Nephron (organoid): ENCODE measurements around the gene COX19.

Source experiments
- H3K27ac Mint-ChIP-seq, 3 experiments: 2 replicates each; pipeline ENCODE4 v1.8.0; 2020; ENCODE audit warnings: mixed read lengths in 3 of 3, mild to moderate bottlenecking in 2 of 3, moderate library complexity in 1 of 3
- H3K27me3 Mint-ChIP-seq: 2 replicates; pipeline ENCODE4 v1.8.0; 2021; ENCODE audit warnings: low read depth, mild to moderate bottlenecking, moderate library complexity, mixed read lengths
- H3K36me3 Mint-ChIP-seq: 2 replicates; pipeline ENCODE4 v1.8.0; 2020; ENCODE audit warnings: low read depth, mixed read lengths
- H3K4me1 Mint-ChIP-seq: 2 replicates; pipeline ENCODE4 v1.8.0; 2020; ENCODE audit warnings: mixed read lengths
- H3K4me3 Mint-ChIP-seq, 3 experiments: 2 replicates each; pipeline ENCODE4 v1.8.0; 2020; ENCODE audit warnings: mild to moderate bottlenecking in 3 of 3, mixed read lengths in 3 of 3, moderate library complexity in 2 of 3
- H3K9me3 Mint-ChIP-seq: 2 replicates; pipeline ENCODE4 v1.8.0; 2020; ENCODE audit warnings: mixed read lengths
- TF ChIP-seq, protein P1 (sequence below), 3 experiments: fragments of 200-600 bp; sonication (generic); IDR thresholded peaks; one replicate each; pipeline ENCODE4 v1.5.0; 2021; ENCODE audit warnings: antibody characterized with exemption in 3 of 3; ENCODE audit not compliant: unreplicated experiment in 3 of 3

The COX19 gene

DNA sequence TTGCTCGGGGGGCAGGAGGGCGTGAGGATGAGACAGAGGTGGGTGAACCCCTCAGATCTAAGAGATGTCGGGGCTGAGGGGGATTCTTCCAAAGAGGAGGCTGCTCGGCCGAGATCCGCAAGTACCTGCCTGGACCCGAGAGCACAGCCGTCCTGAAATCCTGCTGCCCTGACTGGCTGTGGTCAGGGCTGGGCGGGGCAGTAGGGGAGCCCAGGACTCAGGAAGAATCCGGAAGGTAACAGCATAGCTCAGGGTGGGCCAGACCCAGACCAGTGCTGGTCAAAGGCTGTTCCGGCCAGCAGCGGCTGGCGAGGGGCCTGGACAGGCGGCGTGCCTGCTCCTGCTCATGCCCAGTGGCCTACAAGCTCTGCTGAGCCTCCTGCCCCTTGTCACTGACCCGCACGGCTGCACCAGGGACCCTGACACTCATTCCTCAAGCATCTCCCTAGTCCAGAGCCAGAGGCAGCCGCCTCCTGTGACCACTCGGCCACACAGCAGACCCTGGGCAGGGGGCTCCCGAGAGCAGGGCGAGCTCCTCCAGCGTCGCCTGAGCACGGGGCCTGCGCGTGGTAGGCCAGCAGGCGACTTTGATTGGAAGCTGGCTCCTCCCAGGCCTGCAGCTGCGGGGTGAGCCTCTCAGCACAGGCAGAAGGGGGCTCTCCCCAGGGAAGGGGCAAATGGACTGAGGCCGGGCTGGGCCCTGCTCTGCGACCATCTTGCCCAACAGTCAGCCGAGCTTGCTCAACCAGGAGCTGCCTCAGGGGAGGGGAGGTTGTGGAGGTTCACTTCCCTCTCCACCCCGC, 17.7 kb downstream of the COX19 start:
- no peaks in the 10 kb centered on the region for H3K36me3 Mint-ChIP-seq
- no peak overlapping the region for H3K27ac Mint-ChIP-seq
- TF ChIP-seq, protein P1, sequence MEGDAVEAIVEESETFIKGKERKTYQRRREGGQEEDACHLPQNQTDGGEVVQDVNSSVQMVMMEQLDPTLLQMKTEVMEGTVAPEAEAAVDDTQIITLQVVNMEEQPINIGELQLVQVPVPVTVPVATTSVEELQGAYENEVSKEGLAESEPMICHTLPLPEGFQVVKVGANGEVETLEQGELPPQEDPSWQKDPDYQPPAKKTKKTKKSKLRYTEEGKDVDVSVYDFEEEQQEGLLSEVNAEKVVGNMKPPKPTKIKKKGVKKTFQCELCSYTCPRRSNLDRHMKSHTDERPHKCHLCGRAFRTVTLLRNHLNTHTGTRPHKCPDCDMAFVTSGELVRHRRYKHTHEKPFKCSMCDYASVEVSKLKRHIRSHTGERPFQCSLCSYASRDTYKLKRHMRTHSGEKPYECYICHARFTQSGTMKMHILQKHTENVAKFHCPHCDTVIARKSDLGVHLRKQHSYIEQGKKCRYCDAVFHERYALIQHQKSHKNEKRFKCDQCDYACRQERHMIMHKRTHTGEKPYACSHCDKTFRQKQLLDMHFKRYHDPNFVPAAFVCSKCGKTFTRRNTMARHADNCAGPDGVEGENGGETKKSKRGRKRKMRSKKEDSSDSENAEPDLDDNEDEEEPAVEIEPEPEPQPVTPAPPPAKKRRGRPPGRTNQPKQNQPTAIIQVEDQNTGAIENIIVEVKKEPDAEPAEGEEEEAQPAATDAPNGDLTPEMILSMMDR (IDR thresholded peaks at IDR 0.05; ENCODE audit: unreplicated experiment in 3 of 3) = no peak

GRCh38 chr7:956031-956430, 19.3 kb downstream of the COX19 start:
- Mint-ChIP-seq H3K27ac (no peak overlapping the region), H3K4me3 (peak overlapping the region; percentile 77 to 88 (median 86)), H3K4me1 (peaks cover 8% of the 10 kb centered on the region), H3K36me3 (no peaks in the 10 kb centered on the region), H3K9me3 (no peaks in the 10 kb centered on the region), H3K27me3 (peaks cover 30% of the 10 kb centered on the region)
- TF ChIP-seq, protein P1 (IDR thresholded peaks at IDR 0.05; ENCODE audit: unreplicated experiment in 3 of 3) = no peak

More for the DNA sequence above, 17.7 kb downstream of the COX19 start:
- Mint-ChIP-seq H3K4me1 (peaks cover 13% of the 10 kb centered on the region), H3K9me3 (no peaks in the 10 kb centered on the region), H3K27me3 (peaks cover 30% of the 10 kb centered on the region), H3K4me3 (no peak overlapping the region)

- Mint-ChIP-seq H3K36me3 (no peaks in the 10 kb centered on the region), H3K4me3 (peak within 1 kb of the TSS; percentile 77 to 83 (median 82))
- TF ChIP-seq, protein P1 (IDR thresholded peaks at IDR 0.05; ENCODE audit: unreplicated experiment in 3 of 3) = peak in 1 of 3 experiments; percentile 6
Observed at GRCh38 chr7:954330-955238, 20.8 kb downstream of the COX19 start, which contains the start of gene ADAP1. ADAP1 (minus strand) TSS chr7:954680; CDS start chr7:954477, 203 bp downstream.

DNA sequence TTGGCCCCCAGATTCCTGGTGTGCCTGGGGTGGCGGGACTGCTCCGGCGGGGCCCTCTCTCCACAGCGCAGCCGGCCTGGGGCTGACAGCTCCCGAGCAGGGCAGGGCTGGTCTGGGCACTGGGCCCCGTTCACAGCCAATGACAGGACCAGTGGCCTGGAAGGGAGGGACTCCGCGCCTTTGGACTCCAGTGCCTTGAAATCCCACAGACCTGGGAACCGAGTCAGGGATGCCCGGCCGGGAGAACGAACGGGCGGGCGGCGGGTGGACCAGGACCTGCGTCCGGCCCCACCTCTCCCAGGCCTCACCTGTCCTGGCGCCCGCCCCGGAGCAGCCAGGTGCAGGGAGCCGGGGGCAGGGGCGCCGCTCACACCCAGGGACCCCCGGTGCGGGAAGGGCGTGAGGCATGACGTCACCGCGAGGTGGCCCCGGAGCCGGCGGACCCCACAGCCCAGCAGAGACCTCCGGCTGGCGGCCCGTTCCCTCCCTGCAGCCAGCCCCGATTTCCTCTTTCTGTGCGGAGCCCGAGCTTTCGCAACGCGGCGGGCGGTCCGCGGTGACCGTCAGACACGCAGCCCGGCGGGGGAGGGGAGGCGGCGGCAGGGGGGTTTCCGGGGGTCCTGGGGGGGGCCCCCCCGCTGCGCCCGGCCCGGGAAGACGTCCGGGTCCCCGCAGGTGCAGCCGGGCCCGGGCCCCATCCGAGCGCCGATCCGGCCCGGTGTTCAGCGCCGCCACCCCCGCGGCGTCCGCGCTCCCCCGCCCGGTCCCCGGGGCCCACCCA, 21.6 kb downstream of the COX19 start:
- TF ChIP-seq, protein P1 (IDR thresholded peaks at IDR 0.05; ENCODE audit: unreplicated experiment in 3 of 3) = no peak
- H3K9me3 Mint-ChIP-seq = no peaks in the 10 kb centered on the region
- H3K36me3 Mint-ChIP-seq = no peaks in the 10 kb centered on the region
- peaks cover 33% of the 10 kb centered on the region for H3K27me3 Mint-ChIP-seq
- no peak overlapping the region for H3K27ac Mint-ChIP-seq
- no peaks in the 10 kb centered on the region for H3K4me1 Mint-ChIP-seq
- H3K4me3 Mint-ChIP-seq = peak overlapping the region in 2 of 3 experiments; percentile 32 to 53

More at GRCh38 chr7:954330-955238, 20.8 kb downstream of the COX19 start, which contains the start of gene ADAP1:
- Mint-ChIP-seq H3K9me3 (no peaks in the 10 kb centered on the region), H3K4me1 (no peaks in the 10 kb centered on the region), H3K27me3 (peaks cover 37% of the 10 kb centered on the region), H3K27ac (peak within 1 kb of the TSS in 1 of 3 experiments; percentile 44)

DNA sequence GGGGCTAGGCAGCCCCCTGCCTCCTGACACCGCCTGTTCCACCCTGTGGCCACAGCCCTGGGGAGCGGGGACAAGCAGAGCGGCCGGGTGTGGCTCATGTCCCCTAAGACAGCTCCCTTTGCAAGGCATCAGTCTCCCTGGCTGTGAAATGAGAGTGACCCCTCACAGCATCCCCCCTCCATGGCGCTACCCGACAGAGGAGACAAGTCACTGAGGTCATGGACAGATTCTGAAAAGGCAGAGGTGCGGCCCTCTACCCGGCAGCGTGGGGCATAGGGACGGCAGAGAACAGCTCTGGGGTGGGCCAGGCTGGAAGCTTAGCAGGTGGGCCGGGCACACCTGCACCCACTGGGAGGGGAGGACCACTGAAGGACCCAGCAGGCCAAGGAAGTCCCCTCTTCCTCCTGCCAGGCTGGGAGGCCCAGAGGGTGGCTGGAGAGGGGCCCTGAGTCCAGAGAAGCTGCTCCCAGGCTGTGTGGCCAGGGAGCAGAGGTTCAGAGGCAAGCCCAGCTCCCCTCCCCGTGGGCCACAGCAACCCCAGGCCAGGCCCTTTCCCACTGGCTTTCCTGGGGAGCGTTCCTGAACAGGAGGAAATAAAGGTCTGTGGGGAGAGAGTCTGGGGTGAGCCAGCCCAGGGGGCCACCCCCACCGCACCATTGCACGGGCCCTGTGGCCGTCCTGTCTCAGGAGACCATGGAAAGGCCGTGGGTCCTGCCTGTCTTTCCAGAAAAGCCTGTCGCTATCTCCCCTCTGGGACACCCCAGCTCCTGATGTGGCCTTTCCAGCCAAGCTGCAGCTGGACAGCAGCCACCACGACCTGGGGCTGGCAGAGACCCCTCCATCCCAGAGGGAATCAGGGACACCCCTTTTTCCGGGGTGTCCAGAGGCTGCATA, 22.6 kb downstream of the COX19 start:
- H3K4me1 Mint-ChIP-seq = no peaks in the 10 kb centered on the region
- H3K9me3 Mint-ChIP-seq = no peaks in the 10 kb centered on the region
- TF ChIP-seq, protein P1 (IDR thresholded peaks at IDR 0.05; ENCODE audit: unreplicated experiment in 3 of 3) = no peak
- H3K36me3 Mint-ChIP-seq = no peaks in the 10 kb centered on the region
- peak overlapping the region in 2 of 3 experiments; percentile 41 to 52 for H3K4me3 Mint-ChIP-seq
- H3K27ac Mint-ChIP-seq = no peak overlapping the region
- peaks cover 38% of the 10 kb centered on the region for H3K27me3 Mint-ChIP-seq
